Neural crest cell (in vitro differentiated cells): ENCODE results near the gene LRP8. TPM values are rescaled to one million over a fixed set of nuclear protein-coding genes. Genes with fewer than 3 reads are reported as not detected.

ENCODE experiments used
- DNase-seq: peaks from one replicate; pipeline ENCODE4 v3.0.0; 2021; ENCODE audit warnings: low read depth, mixed read lengths, low spot score
- H3K27ac Mint-ChIP-seq: one replicate; pipeline ENCODE4 v1.8.0; 2021; ENCODE audit warnings: mild to moderate bottlenecking, mixed read lengths; ENCODE audit not compliant: unreplicated experiment
- H3K27me3 Mint-ChIP-seq: 2 replicates; pipeline ENCODE4 v1.8.0; 2021; ENCODE audit warnings: low read depth, mild to moderate bottlenecking, mixed read lengths
- H3K36me3 Mint-ChIP-seq: 2 replicates; pipeline ENCODE4 v1.8.0; 2021; ENCODE audit warnings: low read depth, mild to moderate bottlenecking, mixed read lengths
- H3K4me1 Mint-ChIP-seq: 2 replicates; pipeline ENCODE4 v1.8.0; 2021; ENCODE audit warnings: mixed read lengths
- H3K4me3 Mint-ChIP-seq: one replicate; pipeline ENCODE4 v1.8.0; 2021; ENCODE audit warnings: mild to moderate bottlenecking, mixed read lengths
- H3K9me3 Mint-ChIP-seq: 2 replicates; pipeline ENCODE4 v1.8.0; 2021; ENCODE audit warnings: mixed read lengths
- total RNA-seq: library from RNA; stranded (reverse); gene quantifications from 2 replicates; pipeline ENCODE4 v1.2.1, GENCODE V29; 2021
- TF ChIP-seq, protein P1 (sequence below): fragments of 200-600 bp; sonication (generic); conservative IDR thresholded peaks from 2 replicates; pipeline ENCODE4 v1.5.0; 2021; ENCODE audit warnings: antibody characterized with exemption, mild to moderate bottlenecking

LRP8 gene
- total RNA-seq, 1 donor from 2014 or later, result 49.7 TPM

DNA sequence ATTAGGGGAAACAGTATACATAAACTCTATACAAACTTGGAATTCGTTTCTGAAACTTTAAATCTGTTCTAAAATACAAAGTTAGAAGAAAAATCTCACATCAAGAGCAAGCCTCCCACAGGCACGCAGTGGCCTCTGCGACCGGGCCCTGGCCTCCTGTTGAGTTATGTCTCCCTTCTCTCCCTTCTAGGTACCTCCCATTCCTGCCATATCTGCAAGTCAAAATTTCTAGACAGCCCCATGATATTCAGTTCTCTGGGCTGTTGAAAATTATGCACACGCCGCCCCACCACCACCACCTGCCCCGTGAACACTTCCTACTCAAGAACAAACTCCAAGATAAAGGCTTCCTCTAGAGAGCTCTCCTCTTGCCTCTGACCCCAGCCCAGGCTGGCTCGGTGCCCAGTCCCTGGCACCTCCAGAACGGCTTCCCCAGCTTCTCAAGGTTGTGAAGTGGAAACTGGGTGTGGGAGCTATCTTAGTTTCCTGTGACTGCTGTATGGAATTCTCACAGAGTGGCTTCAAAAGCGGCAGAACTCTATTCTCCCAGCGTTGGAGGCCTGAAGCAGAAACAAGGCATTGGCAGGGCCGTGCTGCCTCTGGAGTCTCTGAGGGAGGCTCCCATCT is 37.7 kb upstream of the LRP8 start:
- Mint-ChIP-seq H3K36me3 (no peaks in the 10 kb centered on the region), H3K9me3 (no peaks in the 10 kb centered on the region), H3K27ac (no peak overlapping the region), H3K27me3 (no peaks in the 10 kb centered on the region), H3K4me1 (peaks cover 2% of the 10 kb centered on the region), H3K4me3 (no peak overlapping the region)
- TF ChIP-seq, protein P1, sequence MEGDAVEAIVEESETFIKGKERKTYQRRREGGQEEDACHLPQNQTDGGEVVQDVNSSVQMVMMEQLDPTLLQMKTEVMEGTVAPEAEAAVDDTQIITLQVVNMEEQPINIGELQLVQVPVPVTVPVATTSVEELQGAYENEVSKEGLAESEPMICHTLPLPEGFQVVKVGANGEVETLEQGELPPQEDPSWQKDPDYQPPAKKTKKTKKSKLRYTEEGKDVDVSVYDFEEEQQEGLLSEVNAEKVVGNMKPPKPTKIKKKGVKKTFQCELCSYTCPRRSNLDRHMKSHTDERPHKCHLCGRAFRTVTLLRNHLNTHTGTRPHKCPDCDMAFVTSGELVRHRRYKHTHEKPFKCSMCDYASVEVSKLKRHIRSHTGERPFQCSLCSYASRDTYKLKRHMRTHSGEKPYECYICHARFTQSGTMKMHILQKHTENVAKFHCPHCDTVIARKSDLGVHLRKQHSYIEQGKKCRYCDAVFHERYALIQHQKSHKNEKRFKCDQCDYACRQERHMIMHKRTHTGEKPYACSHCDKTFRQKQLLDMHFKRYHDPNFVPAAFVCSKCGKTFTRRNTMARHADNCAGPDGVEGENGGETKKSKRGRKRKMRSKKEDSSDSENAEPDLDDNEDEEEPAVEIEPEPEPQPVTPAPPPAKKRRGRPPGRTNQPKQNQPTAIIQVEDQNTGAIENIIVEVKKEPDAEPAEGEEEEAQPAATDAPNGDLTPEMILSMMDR, result no peak
- DNase-seq, result no peak

DNA sequence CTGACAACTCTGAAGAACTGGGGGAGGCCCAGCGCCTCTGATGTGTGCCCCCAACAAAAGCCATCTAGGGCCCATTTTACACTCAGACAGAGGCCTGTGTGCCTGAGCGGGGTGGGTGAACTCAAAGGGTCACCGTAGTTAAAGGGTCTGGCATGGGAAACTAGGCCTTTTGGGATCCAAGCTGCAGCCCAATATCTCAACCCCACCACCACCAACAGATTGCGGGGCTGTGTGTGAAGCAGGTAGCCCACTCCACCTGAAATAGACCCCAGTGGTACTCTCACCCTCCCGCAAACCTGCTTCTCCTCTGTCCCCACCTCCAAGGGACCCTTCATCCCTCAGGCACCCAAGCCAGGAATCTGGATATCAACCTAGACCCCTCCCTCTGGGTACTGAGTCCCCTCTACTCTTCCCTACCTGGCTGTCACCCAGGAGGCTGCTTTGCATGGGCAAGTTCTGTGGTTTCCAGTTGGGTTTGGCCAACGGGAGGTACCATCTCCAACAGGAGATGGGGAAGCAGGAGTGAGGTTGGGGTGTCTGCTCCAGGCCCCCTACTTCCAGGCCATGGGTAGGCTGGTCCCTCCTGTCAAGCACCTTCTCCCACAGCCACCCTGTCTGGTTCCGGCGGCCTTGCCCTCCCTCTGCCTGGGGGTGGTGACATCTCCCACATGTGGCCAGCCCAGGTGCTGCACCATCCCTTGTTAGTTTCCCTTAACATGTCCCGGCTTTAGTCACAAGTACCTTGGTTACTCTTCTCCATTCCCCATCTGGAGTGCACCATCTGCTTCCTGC is 35.2 kb upstream of the LRP8 start:
- no peak overlapping the region for H3K27ac Mint-ChIP-seq
- TF ChIP-seq, protein P1, result no peak
- H3K27me3 Mint-ChIP-seq, result no peaks in the 10 kb centered on the region
- no peak overlapping the region for H3K4me3 Mint-ChIP-seq
- H3K9me3 Mint-ChIP-seq, result no peaks in the 10 kb centered on the region
- no peaks in the 10 kb centered on the region for H3K36me3 Mint-ChIP-seq
- no peak for DNase-seq
- H3K4me1 Mint-ChIP-seq, result peaks cover 9% of the 10 kb centered on the region

DNA sequence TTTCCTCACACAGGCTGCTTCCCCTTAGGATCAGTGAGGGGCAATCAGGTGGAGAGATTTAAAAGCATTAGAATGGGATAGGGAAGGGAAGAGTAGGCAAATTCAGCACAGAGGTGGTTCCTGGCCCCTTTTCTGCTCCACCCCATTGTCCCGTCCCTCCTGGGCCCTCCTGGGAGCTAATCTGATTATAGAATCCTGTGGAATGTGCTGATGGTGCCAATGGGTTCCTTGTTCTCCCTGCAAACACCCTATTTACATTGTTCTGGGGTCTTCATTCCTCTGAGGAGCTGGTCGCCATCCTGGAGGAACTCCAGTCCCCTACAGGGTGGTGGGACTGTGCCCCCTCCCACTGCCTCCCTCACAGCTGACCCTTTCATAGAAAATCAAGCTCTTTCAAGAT is 34.4 kb upstream of the LRP8 start:
- peak overlapping the region; percentile 57 for H3K27ac Mint-ChIP-seq
- TF ChIP-seq, protein P1, result no peak
- H3K4me3 Mint-ChIP-seq, result no peak overlapping the region
- no peaks in the 10 kb centered on the region for H3K27me3 Mint-ChIP-seq
- peaks cover 9% of the 10 kb centered on the region for H3K4me1 Mint-ChIP-seq
- no peaks in the 10 kb centered on the region for H3K36me3 Mint-ChIP-seq
- H3K9me3 Mint-ChIP-seq, result no peaks in the 10 kb centered on the region
- no peak for DNase-seq

DNA sequence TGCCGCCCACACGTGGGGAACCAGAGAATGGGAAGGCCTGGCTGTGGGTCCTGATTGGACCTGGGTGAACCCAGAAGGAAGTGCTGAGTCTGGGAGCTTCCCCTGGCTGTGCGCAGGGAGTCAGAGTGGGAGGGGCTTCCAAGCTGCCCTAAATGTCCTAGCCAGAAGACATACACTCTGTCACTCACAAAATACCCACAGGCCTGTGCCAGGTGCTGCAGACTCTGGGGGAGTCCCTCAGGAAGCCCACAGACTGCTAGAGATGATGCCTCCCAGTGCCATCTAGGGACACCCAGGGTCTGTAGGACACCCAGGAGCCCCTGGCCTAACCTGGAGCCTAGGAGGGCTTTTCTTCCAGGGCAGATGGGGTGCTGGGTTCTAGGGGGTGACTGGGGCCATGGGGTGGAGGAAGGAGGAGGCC is 33.7 kb upstream of the LRP8 start:
- H3K27me3 Mint-ChIP-seq, result peaks cover 5% of the 10 kb centered on the region
- no peak overlapping the region for H3K4me3 Mint-ChIP-seq
- peaks cover 5% of the 10 kb centered on the region for H3K9me3 Mint-ChIP-seq
- no peak for DNase-seq
- peaks cover 9% of the 10 kb centered on the region for H3K4me1 Mint-ChIP-seq
- TF ChIP-seq, protein P1, result no peak
- H3K27ac Mint-ChIP-seq, result no peak overlapping the region
- no peaks in the 10 kb centered on the region for H3K36me3 Mint-ChIP-seq

- H3K9me3 Mint-ChIP-seq, result peaks cover 5% of the 10 kb centered on the region
- no peak overlapping the region for H3K4me3 Mint-ChIP-seq
- H3K4me1 Mint-ChIP-seq, result peaks cover 9% of the 10 kb centered on the region
- H3K27me3 Mint-ChIP-seq, result peaks cover 5% of the 10 kb centered on the region
- TF ChIP-seq, protein P1, result no peak
- no peak for DNase-seq
- no peak overlapping the region for H3K27ac Mint-ChIP-seq
- H3K36me3 Mint-ChIP-seq, result no peaks in the 10 kb centered on the region
Observed at GRCh38 chr1:53359934-53360276, 32.0 kb upstream of the LRP8 start.
